HG02623 (cell line): ENCODE measurements around the gene DDIT3.
"Not testable (repeated sequence)": the region's sequence is repeated elsewhere in the genome, so short reads cannot be mapped to it uniquely, and the experiment has no call there.

Source experiments
- ATAC-seq: cut with Tn5 transposase; IDR thresholded peaks from one replicate; pipeline ENCODE4 v1.9.1; 2021; ENCODE audit warnings: moderate library complexity; ENCODE audit not compliant: unreplicated experiment

The DDIT3 gene, protein sequence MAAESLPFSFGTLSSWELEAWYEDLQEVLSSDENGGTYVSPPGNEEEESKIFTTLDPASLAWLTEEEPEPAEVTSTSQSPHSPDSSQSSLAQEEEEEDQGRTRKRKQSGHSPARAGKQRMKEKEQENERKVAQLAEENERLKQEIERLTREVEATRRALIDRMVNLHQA

DNA sequence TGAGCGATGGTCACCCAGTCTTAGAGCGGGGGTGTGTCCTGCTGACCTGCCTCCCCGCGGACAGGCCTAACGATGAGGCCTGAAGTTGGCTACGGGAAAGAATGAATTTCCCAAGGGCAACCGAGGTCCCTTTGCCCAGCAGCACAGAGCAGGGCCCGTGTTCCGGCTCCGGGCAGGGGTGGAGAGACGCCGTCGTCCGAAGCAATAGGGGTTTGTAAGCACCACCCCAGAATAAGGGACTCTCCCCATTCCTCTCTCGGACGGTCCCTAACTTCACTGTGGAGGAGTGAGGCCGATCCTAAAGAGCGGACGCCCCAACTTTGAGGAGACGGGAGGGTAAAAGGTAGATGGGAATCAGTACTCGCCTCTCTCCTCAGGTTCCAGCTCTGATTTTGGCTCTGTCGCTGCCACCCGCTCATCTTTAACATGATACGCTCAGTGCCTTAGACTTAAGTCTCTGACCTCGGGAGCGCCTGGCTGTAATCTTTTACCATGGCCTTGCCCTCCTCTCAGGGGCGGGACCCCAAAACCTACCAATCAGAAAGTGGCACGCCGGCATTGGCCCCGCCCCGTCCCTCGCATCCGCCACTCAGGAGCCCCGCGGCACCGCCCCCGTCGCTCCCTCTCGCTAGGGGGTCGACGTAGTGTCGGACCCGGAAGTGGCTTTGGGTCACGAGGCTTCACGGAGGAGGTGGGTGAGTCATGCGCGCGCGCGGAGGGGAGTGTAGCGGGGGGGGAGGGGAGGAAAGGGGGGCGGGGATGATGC is at the start of gene DDIT3:
Gene DDIT3, minus strand, starts transcription at position 462 of the 766 bp plus-strand sequence. CDS start 3,108 bp downstream, outside the sequence.
- peak; percentile 60 for ATAC-seq

DNA sequence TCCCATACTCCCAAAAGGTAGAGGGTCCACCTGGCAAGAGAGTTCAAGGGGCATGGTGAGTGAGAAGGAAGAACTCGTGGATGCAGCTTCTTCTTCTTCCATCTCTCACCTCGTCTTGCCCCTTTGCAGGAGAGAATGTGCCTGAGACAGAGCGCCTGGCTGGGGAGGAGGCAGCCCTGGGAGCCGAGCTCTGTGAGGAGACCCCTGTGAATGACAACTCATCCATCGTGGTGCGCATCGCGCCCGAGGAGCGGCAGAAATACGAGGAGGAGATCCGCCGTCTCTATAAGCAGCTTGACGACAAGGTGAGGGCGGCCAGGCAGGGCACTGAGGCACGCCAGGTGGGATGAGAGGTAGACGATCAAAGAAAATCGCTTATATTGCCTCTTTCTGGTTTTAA is 49.5 kb upstream of the DDIT3 start:
- ATAC-seq, result no peak

DNA sequence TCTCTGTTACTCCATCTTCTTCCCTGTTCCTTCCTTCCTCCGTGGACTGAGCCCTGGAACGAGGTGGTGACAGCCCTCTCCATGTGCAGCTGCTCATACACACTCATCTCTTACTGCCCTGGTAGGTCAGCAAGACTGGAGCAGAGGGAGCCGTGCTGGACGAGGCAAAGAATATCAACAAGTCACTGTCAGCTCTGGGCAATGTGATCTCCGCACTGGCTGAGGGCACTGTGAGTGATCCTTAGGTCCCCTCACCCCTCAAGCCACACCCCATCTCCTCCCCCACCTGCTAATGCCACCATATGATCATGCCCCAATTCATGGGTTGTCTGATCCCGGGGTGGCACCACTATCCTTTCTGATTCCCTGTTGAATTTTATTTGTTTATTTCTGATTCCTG is 48.5 kb upstream of the DDIT3 start:
- no peak for ATAC-seq

- ATAC-seq, result no peak
Observed at GRCh38 chr12:57564178-57564740, 43.9 kb upstream of the DDIT3 start.

- no peak for ATAC-seq
Observed at GRCh38 chr12:57563358-57563757, 43.0 kb upstream of the DDIT3 start.

DNA sequence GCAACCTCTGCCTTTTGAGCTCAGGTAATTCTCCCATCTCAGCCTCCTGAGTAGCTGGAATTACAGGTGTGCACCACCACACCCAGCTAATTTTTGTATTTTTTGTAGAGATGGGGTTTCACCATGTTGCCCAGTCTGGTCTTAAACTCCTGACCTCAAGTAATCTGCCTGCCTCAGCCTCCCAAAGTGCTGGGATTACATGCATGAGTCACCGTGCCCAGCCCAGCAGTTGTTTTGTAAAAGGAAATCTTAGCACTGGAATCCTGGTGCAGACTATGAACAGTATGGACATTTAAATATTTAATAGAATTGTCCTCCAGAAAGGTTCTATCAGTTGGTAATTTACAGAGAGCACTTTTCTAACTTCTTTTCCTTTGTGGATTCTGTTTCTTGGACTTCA is 40.8 kb upstream of the DDIT3 start:
- not testable (repeated sequence) for ATAC-seq

GRCh38 chr12:57560516-57560915 is 40.2 kb upstream of the DDIT3 start:
- ATAC-seq, result no peak

- no peak for ATAC-seq
Observed at GRCh38 chr12:57558864-57559263, 38.5 kb upstream of the DDIT3 start.

DNA sequence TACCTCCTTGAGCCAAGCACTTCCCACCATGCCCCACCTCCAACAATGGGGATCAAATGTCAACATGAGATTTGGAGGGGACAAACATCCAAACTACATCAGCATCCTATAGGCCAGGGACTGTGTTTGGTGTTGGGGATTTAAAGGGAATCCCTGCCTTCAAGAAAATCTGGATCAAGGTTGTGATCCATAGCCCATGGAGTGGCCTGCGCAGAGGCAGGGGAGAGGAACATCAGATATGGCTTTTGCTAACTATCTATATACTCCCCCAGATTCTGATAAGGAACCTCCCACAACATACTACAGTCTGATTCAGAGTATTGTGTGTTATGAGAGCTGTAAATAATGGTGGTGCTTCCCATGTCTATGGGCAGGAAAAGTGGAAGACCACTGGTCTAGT is 34.6 kb upstream of the DDIT3 start:
- no peak for ATAC-seq

- ATAC-seq, result no peak
Observed at GRCh38 chr12:57554453-57554852, 34.1 kb upstream of the DDIT3 start.

GRCh38 chr12:57553343-57554202 is 33.3 kb upstream of the DDIT3 start:
- no peak for ATAC-seq

- ATAC-seq, result no peak
Observed at GRCh38 chr12:57552835-57553313, 32.6 kb upstream of the DDIT3 start.

- no peak for ATAC-seq
Observed at GRCh38 chr12:57552306-57552651, 32.0 kb upstream of the DDIT3 start.

DNA sequence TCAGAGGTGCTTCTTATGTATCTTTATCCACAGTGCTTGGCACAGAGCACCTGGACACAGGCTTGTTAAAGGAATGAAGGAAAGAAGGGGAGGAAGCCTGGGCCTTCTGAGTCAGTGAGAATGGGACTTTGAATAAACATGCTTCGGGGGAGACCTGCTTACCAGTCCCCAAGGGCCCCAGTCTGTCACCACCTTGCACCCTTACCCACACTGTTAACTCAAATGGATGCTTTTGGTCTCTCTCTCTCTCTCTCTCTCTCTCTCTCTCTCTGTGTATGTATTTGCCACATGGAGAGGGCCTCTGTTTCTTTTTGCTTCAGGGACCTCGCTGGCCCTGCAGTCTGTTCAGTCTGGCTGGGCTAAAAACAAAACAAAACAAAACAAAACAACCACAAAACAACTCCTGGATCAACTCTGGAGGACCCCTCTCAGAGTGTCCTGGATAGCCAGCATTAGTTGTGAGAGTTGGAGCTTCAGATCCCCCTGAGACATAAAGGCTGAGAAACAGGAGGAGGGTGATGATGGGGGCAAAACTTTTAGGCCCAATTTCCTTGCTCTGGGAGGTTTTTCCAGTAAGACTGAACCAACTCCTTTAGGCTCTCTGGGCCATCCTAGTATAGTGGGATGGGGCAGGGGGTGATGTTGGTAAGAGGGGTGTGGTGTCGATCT is 31.5 kb upstream of the DDIT3 start:
- no peak for ATAC-seq

DNA sequence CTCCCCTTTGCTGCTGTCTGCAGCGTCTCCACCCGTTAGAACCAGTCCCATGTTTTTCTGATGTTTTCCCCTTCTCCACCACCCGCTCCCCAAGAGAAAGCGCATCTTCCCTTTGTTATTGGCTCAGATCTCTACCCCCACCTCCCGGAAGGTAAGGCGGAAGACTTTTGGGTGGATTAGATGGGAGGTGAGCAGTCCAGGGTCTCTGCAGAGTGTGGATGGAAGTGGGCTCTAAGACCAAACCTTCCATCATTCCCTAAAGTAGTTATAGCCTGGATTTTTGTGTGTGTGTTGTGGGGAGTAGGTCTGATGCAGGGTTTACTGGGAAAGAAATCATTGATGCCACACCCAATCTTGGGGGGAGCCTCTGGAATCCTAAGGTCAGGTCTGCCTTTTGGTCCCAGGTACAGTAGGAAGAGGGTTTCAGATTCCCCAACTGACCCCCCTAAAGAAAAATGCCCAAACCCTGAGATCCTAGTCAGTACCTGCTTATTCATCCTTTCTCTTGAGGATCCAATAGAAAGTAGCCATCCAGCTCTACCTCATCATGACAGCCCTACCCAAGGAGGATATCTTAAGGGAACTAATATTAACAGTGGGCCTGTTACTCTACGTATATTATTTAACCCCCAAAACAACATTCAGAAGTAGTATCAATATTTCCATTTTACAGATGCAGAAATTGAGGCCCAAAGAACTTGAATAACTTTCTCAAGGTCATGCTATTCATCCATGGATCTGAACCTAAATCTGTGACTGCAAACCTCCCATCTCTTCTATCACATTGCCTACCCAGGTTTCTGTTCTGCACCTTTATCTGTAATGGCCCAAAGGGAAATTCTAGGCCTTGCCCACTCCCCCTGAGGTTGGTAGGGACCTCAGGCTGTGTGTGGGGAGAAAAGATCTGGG is 30.6 kb upstream of the DDIT3 start:
- no peak for ATAC-seq

GRCh38 chr12:57549909-57550640 is 29.8 kb upstream of the DDIT3 start, which contains the start of gene KIF5A:
KIF5A (plus strand) TSS chr12:57550044; CDS start chr12:57550272, 228 bp downstream.
- ATAC-seq, result no peak

- ATAC-seq, result no peak
Observed at GRCh38 chr12:57549203-57549908, 29.0 kb upstream of the DDIT3 start.

DNA sequence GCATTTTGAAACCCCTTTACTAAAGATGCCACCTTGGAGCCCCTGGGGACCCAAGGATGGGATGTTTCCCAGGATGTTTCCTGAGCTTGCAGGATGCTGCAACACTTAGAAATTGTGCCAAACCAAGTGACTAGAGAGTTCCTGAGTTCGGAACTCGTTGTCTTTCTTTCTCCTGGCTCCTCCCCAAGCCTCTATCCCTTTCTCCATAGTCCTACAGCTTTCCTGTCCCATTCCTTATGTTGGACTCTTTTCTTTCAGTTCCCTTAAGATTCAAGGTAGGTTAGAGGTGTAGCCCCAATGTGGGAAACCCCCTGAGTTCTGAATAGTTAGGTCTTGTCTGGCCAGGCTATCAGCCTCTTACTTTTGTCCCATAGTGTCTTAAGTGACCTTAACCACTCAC is 28.2 kb upstream of the DDIT3 start:
- ATAC-seq, result no peak

GRCh38 chr12:57548013-57548315 is 27.6 kb upstream of the DDIT3 start:
- ATAC-seq, result no peak
